Right atrium auricular region (tissue), 2 donors: ENCODE results near the gene KIF5C. TPM values are rescaled to one million over a fixed set of nuclear protein-coding genes. Genes with fewer than 3 reads are reported as not detected.

ENCODE experiments used
- DNase-seq: peaks from one replicate; pipeline ENCODE4 v3.0.0-alpha.2; 2019; ENCODE audit warnings: low spot score
- H3K27ac ChIP-seq, 2 donors: fragments of 200-600 bp; sonication (generic); 1 replicate in 1 of 2; 2 replicates in 1 of 2; pipeline ENCODE4 v1.5.1; 2016 to 2019
- H3K27me3 ChIP-seq, 2 donors: fragments of 200-600 bp; sonication (generic); one replicate each; pipeline versions ENCODE4 v1.5.1 to v1.6.0; 2017 to 2019
- H3K36me3 ChIP-seq: fragments of 200-600 bp; sonication (generic); one replicate; pipeline ENCODE4 v1.5.1; 2016
- H3K4me1 ChIP-seq, 2 donors: fragments of 200-600 bp; sonication (generic); one replicate each; pipeline versions ENCODE4 v1.5.1 to v1.6.0; 2017 to 2019
- H3K4me3 ChIP-seq, 2 donors: fragments of 200-600 bp; sonication (generic); 1 replicate in 1 of 2; 2 replicates in 1 of 2; pipeline ENCODE4 v1.5.1; 2017 to 2019; ENCODE audit warnings: mild to moderate bottlenecking in 1 of 2, moderate library complexity in 1 of 2
- H3K9me3 ChIP-seq, 2 donors: fragments of 200-600 bp; sonication (generic); one replicate each; pipeline ENCODE4 v1.5.1; 2019
- CTCF ChIP-seq, 2 donors: fragments of 200-600 bp; sonication (generic); IDR thresholded peaks; one replicate each; pipeline ENCODE4 v1.5.1; 2019; ENCODE audit warnings: antibody characterized with exemption in 2 of 2
- total RNA-seq, 2 donors: library from RNA; depleted of rRNA; stranded (reverse); fragments of >200 nt; gene quantifications; one replicate each; pipeline ENCODE4 v1.1.0, GENCODE V29; 2016

Gene KIF5C
- total RNA-seq, 2 donors from 2014 or later: 1.6 to 2.2 TPM

GRCh38 chr2:148924514-148925178 lies 49.6 kb downstream of the KIF5C start:
- H3K36me3 ChIP-seq: no peaks in the 10 kb centered on the region
- no peak for TF ChIP-seq CTCF (IDR thresholded peaks at IDR 0.05)
- no peak overlapping the region for H3K27ac ChIP-seq
- no peak for DNase-seq
- H3K9me3 ChIP-seq: no peaks in the 10 kb centered on the region
- H3K27me3 ChIP-seq: no peaks in the 10 kb centered on the region
- no peak overlapping the region for H3K4me3 ChIP-seq
- no peaks in the 10 kb centered on the region for H3K4me1 ChIP-seq

GRCh38 chr2:148926291-148926961 lies 51.4 kb downstream of the KIF5C start:
- H3K27ac ChIP-seq: no peak overlapping the region
- H3K4me3 ChIP-seq: peak overlapping the region in 1 of 2 donors; percentile 4
- H3K27me3 ChIP-seq: no peaks in the 10 kb centered on the region
- no peaks in the 10 kb centered on the region for H3K4me1 ChIP-seq
- TF ChIP-seq CTCF (IDR thresholded peaks at IDR 0.05): peak in 1 of 2 donors; percentile 69
- DNase-seq: no peak
- H3K9me3 ChIP-seq: no peaks in the 10 kb centered on the region
- no peaks in the 10 kb centered on the region for H3K36me3 ChIP-seq

- no peaks in the 10 kb centered on the region for H3K4me1 ChIP-seq
- no peak for DNase-seq
- no peaks in the 10 kb centered on the region for H3K9me3 ChIP-seq
- H3K27me3 ChIP-seq: no peaks in the 10 kb centered on the region
- H3K36me3 ChIP-seq: no peaks in the 10 kb centered on the region
- no peak overlapping the region for H3K27ac ChIP-seq
- TF ChIP-seq CTCF (IDR thresholded peaks at IDR 0.05): peak in 1 of 2 donors; percentile 1
- H3K4me3 ChIP-seq: peak overlapping the region in 1 of 2 donors; percentile 4
Measured at GRCh38 chr2:148926981-148927401, 52.0 kb downstream of the KIF5C start.

- Histone ChIP-seq H3K36me3 (no peaks in the 10 kb centered on the region), H3K27ac (no peak overlapping the region), H3K4me1 (no peaks in the 10 kb centered on the region), H3K27me3 (no peaks in the 10 kb centered on the region), H3K9me3 (no peaks in the 10 kb centered on the region), H3K4me3 (no peak overlapping the region)
- no peak for DNase-seq
- no peak for TF ChIP-seq CTCF (IDR thresholded peaks at IDR 0.05)
Measured at GRCh38 chr2:148928395-148928794, 53.4 kb downstream of the KIF5C start.

GRCh38 chr2:148930046-148930775 lies 55.2 kb downstream of the KIF5C start:
- H3K4me1 ChIP-seq: no peaks in the 10 kb centered on the region
- DNase-seq: no peak

More at GRCh38 chr2:148930046-148930775, 55.2 kb downstream of the KIF5C start:
- no peaks in the 10 kb centered on the region for H3K9me3 ChIP-seq
- no peaks in the 10 kb centered on the region for H3K27me3 ChIP-seq
- H3K36me3 ChIP-seq: no peaks in the 10 kb centered on the region
- no peak for TF ChIP-seq CTCF (IDR thresholded peaks at IDR 0.05)
- H3K27ac ChIP-seq: no peak overlapping the region
- H3K4me3 ChIP-seq: no peak overlapping the region
